K562 (cell line): Measurements from ENCODE around the gene RANBP6. TPM values are rescaled to one million over a fixed set of nuclear protein-coding genes. Genes with fewer than 3 reads are reported as not detected.

Source experiments
- ATAC-seq: fragments of 200-7000 bp; cut with Tn5 transposase; 3 replicates; pipeline ENCODE4 v1.9.1; 2020; ENCODE audit warnings: moderate library complexity
- BruUV-seq: library from RNA; stranded (reverse); fragments of 400-500 nt; replicated peaks from 2 replicates; lab custom pipeline; 2021; lab: Mats Ljungman, UMichigan
- CTCF ChIA-PET: fragments of 300-600 bp; formaldehyde crosslinking; extraction: SDS; loops from one replicate; lab custom pipeline; 2021; ENCODE audit warnings: low intra/inter-chr PET ratio; lab: Yijun Ruan, JAX
- POLR2A ChIA-PET: fragments of 300-600, 350-650 bp; sonication (Branson Sonifier 250); formaldehyde crosslinking; extraction: SDS; loops from one replicate; lab custom pipeline; 2021; ENCODE audit warnings: antibody characterized with exemption, inconsistent platforms; lab: Yijun Ruan, JAX
- DNase-seq, 4 experiments: peaks; one replicate each; pipeline versions ENCODE4 v3.0.0 to v3.0.0-alpha.2; 2011 to 2018; ENCODE audit warnings: low spot score in 3 of 4, mixed read lengths in 3 of 4; ENCODE audit errors: extremely low read depth in 1 of 4
- FAIRE-seq: peaks from 2 replicates; lab custom pipeline; 2011; peaks lifted over from hg19 to GRCh38; lab: Jason Lieb, UNC
- H2AFZ ChIP-seq: 2 replicates; pipeline ENCODE4 v1.6.0; 2011; ENCODE audit warnings: low read depth, low read length, control low read depth, inconsistent platforms
- H3K27ac ChIP-seq: fragments of 200-600 bp; 3 replicates; pipeline ENCODE4 v1.8.0; 2011; ENCODE audit warnings: low read depth, mild to moderate bottlenecking, control low read depth, inconsistent platforms, low read length, moderate library complexity, mixed read lengths; ENCODE audit errors: extremely low read depth
- H3K27me3 ChIP-seq, 2 experiments: fragments of 300-600 bp in 1 of 2; 2 replicates in 1 of 2; 3 replicates in 1 of 2; pipeline versions ENCODE4 v1.6.0 to v1.8.0; 2011; ENCODE audit warnings: inconsistent platforms in 2 of 2, low read length in 2 of 2, mild to moderate bottlenecking in 1 of 2, mixed read lengths in 1 of 2, moderate library complexity in 1 of 2; ENCODE audit not compliant: control insufficient read depth in 2 of 2, insufficient read depth in 2 of 2
- H3K36me3 ChIP-seq: fragments of 300-600 bp; 3 replicates; pipeline ENCODE4 v1.8.0; 2011; ENCODE audit warnings: mild to moderate bottlenecking, low read length, inconsistent platforms; ENCODE audit not compliant: control insufficient read depth, insufficient read depth
- H3K4me1 ChIP-seq, 2 experiments: fragments of 200-600 bp in 1 of 2; replicated peaks in 1 of 2; 2 replicates in 1 of 2; 3 replicates in 1 of 2; pipeline versions ENCODE4 v1.5.1 to v1.8.0; 2011; ENCODE audit warnings: inconsistent platforms in 2 of 2, low read length in 2 of 2, mild to moderate bottlenecking in 1 of 2, mixed read lengths in 1 of 2, moderate library complexity in 1 of 2; ENCODE audit not compliant: control insufficient read depth in 2 of 2, insufficient read depth in 2 of 2
- H3K4me2 ChIP-seq: 2 replicates; pipeline ENCODE4 v1.6.1; 2011; ENCODE audit warnings: low read length, control low read depth, inconsistent platforms, mixed read lengths; ENCODE audit not compliant: insufficient read depth
- H3K4me3 ChIP-seq: fragments of 200-600 bp; sonication (generic), shearing (Covaris generic); 2 replicates; pipeline ENCODE4 v1.5.1; 2016; ENCODE audit warnings: control low read depth, inconsistent platforms
- H3K79me2 ChIP-seq: fragments of 200-600 bp; 3 replicates; pipeline ENCODE4 v1.8.0; 2011; ENCODE audit warnings: low read length, inconsistent platforms; ENCODE audit not compliant: control insufficient read depth, insufficient read depth
- H3K9ac ChIP-seq, 2 experiments: 2 replicates each; pipeline versions ENCODE4 v1.6.0 to v1.6.1; 2011; ENCODE audit warnings: low read depth in 2 of 2, low read length in 2 of 2, control low read depth in 1 of 2, inconsistent platforms in 1 of 2, mild to moderate bottlenecking in 1 of 2, mixed read lengths in 1 of 2; ENCODE audit not compliant: insufficient read depth in 1 of 2
- H3K9me1 ChIP-seq: one replicate; pipeline ENCODE4 v1.6.0; 2011; ENCODE audit warnings: inconsistent platforms, mild to moderate bottlenecking, low read length, moderate library complexity; ENCODE audit not compliant: control insufficient read depth, insufficient read depth
- H3K9me3 ChIP-seq: replicated peaks from 2 replicates; pipeline ENCODE4 v1.5.1; 2011; ENCODE audit warnings: low read depth, low read length, inconsistent platforms; ENCODE audit not compliant: control insufficient read depth, insufficient read depth
- H4K20me1 ChIP-seq: replicated peaks from 2 replicates; pipeline ENCODE4 v1.6.1; 2011; ENCODE audit warnings: low read length, inconsistent platforms, mixed read lengths; ENCODE audit not compliant: control insufficient read depth, insufficient read depth
- ARID1B ChIP-seq: fragments of 450-650 bp; IDR thresholded peaks from 2 replicates; pipeline ENCODE4 v1.6.1; 2016; ENCODE audit warnings: antibody characterized with exemption, mild to moderate bottlenecking, inconsistent platforms
- CBFA2T3 ChIP-seq: fragments of 450-650 bp; IDR thresholded peaks from 2 replicates; pipeline ENCODE4 v1.6.1; 2017
- HMBOX1 ChIP-seq: sonication (generic); IDR thresholded peaks from 2 replicates; pipeline ENCODE4 v1.6.1; 2016
- ID3 ChIP-seq, 2 experiments: fragments of 250-450 bp in 1 of 2; fragments of 450-650 bp in 1 of 2; sonication (Bioruptor Pico) in 1 of 2; IDR thresholded peaks; 2 replicates each; pipeline versions ENCODE4 v1.6.1 to v1.8.0; 2016 to 2021; ENCODE audit warnings: mild to moderate bottlenecking in 2 of 2, moderate library complexity in 2 of 2, missing compliant biosample characterization in 1 of 2, missing genetic modification characterization in 1 of 2
- KDM1A ChIP-seq, 2 experiments: fragments of 450-650 bp; IDR thresholded peaks; 2 replicates each; pipeline ENCODE4 v1.6.1; 2016; ENCODE audit warnings: mild to moderate bottlenecking in 2 of 2
- PHF21A ChIP-seq: fragments of 450-650 bp; IDR thresholded peaks from 2 replicates; pipeline ENCODE4 v1.6.1; 2017; ENCODE audit warnings: low read depth, borderline replicate concordance
- RCOR1 ChIP-seq, 2 experiments: IDR thresholded peaks; 2 replicates each; pipeline ENCODE4 v1.6.1; 2012; ENCODE audit warnings: low read depth in 2 of 2, low read length in 2 of 2, borderline replicate concordance in 1 of 2, improper control_type of control experiment in 1 of 2
- RNF2 ChIP-seq: sonication (generic); IDR thresholded peaks from 2 replicates; pipeline ENCODE4 v1.6.1; 2016
- RUNX1 ChIP-seq: sonication (generic); IDR thresholded peaks from 2 replicates; pipeline ENCODE4 v1.6.1; 2016; ENCODE audit warnings: antibody characterized with exemption, low read depth
- TRIM24 ChIP-seq, 2 experiments: fragments of 450-650 bp; IDR thresholded peaks; 2 replicates each; pipeline ENCODE4 v1.6.1; 2016
- ZFP30 ChIP-seq: fragments of 250-450 bp; sonication (Bioruptor Pico); IDR thresholded peaks from 2 replicates; pipeline ENCODE4 v1.8.0; 2022; ENCODE audit warnings: moderate library complexity, mild to moderate bottlenecking, inconsistent platforms, borderline replicate concordance
- ZNF311 ChIP-seq: fragments of 250-450 bp; sonication (Bioruptor Pico); IDR thresholded peaks from 2 replicates; pipeline ENCODE4 v1.4.0; 2020; ENCODE audit warnings: mild to moderate bottlenecking, moderate library complexity
- ZNF79 ChIP-seq: fragments of 250-450 bp; sonication (Bioruptor Pico); IDR thresholded peaks from 2 replicates; pipeline ENCODE4 v1.4.0; 2020; ENCODE audit warnings: low read depth, mild to moderate bottlenecking, moderate library complexity
- WGBS: fragments of 100-300 bp; shearing (Covaris generic); methylation state at CpG from one replicate; pipeline ENCODE4 v1.1.6; 2016; ENCODE audit warnings: low coverage, mixed read lengths; ENCODE audit not compliant: insufficient coverage; ENCODE audit errors: missing lambda C conversion rate; 5-methylcytosine and 5-hydroxymethylcytosine counted together
- in situ Hi-C: fragments of 300-500 bp; cut with MboI; formaldehyde crosslinking; loops from 4 replicates; pipeline ENCODE4 v1.15.0; 2018; ENCODE audit warnings: inconsistent platforms, mixed read lengths
- intact Hi-C: fragments of 100-400 bp; cut with micrococcal nuclease; formaldehyde crosslinking; loops from 2 replicates; pipeline ENCODE4 v1.14.2; 2022
- polyA plus RNA-seq, 8 experiments: library from polyadenylated mRNA; depleted of rRNA in 4 of 8; stranded (reverse) in 5 of 8; unstranded in 3 of 8; fragments of >200 nt; fragmentation: Nextera tagmentation in 2 of 8; fragmentation: Illumina TruSeq in 1 of 8; extraction: Ambion mirVana in 2 of 8; extraction: Trizol in 1 of 8; gene quantifications; 2 replicates each; pipeline versions ENCODE4 v1.2.1 to v1.2.3, GENCODE V29; 2011 to 2014; ENCODE audit warnings: inconsistent platforms in 1 of 8, missing spikeins in 1 of 8
- total RNA-seq, 7 experiments: library from RNA; depleted of rRNA in 6 of 7; stranded (reverse); fragments of >200 nt in 6 of 7; fragmentation: Illumina TruSeq in 2 of 7; extraction: Trizol in 2 of 7; gene quantifications; 2 replicates each; pipeline versions ENCODE4 v1.2.1 to v1.2.3, GENCODE V29; 2011 to 2021; ENCODE audit warnings: low replicate concordance in 1 of 7
- TF ChIP-seq, protein P1 (sequence below), 2 experiments: IDR thresholded peaks in 1 of 2; conservative IDR thresholded peaks in 1 of 2; 2 replicates each; pipeline ENCODE4 v1.6.1; 2016; ENCODE audit warnings: low read depth in 2 of 2, mild to moderate bottlenecking in 1 of 2, missing compliant biosample characterization in 1 of 2, missing genetic modification characterization in 1 of 2, moderate library complexity in 1 of 2
- TF ChIP-seq, protein P2 (sequence below): sonication (generic); formaldehyde crosslinking; IDR thresholded peaks from 2 replicates; pipeline ENCODE4 v1.8.1; 2023; ENCODE audit warnings: mild to moderate bottlenecking, missing genetic modification reagents
- TF ChIP-seq, protein P3 (sequence below): sonication (generic); formaldehyde crosslinking; IDR thresholded peaks from 2 replicates; pipeline ENCODE4 v1.8.1; 2023; ENCODE audit warnings: mild to moderate bottlenecking, missing genetic modification reagents

Gene RANBP6
- total and polyA plus RNA-seq, 9 of the 15 experiments (the other 6 are each of a cell fraction or from before 2014, with no cell fraction given) = 10.4 to 19.9 (median 11.5) TPM

DNA sequence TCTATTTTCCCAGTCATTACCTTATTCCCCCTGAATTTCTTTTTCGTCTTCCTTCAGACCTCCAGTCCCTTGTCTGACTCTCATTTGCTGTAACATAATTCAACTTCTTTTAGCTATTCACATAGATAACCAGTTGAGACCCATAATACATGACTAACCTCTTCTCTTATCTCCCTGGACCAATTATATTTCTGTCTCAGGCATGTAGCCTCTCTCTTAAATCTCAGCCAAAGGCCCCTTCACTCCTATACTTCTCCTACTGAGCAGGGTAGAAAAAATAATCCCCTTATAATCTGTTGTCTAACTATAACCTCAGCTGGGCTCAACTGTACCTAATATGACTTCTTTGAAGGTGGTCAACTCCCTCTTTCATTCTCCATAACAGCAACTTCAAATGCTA lies 20.9 kb downstream of the RANBP6 start:
- H3K9ac ChIP-seq = no peak overlapping the region
- POLR2A ChIA-PET = no interaction called here
- TF ChIP-seq, protein P1, sequence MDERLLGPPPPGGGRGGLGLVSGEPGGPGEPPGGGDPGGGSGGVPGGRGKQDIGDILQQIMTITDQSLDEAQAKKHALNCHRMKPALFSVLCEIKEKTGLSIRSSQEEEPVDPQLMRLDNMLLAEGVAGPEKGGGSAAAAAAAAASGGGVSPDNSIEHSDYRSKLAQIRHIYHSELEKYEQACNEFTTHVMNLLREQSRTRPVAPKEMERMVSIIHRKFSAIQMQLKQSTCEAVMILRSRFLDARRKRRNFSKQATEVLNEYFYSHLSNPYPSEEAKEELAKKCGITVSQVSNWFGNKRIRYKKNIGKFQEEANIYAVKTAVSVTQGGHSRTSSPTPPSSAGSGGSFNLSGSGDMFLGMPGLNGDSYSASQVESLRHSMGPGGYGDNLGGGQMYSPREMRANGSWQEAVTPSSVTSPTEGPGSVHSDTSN (CRISPR knock-in tag; IDR thresholded peaks at IDR 0.05; ENCODE audit: low read depth) = no peak
- TF ChIP-seq, protein P1 (tag; conservative IDR thresholded peaks at IDR 0.05; ENCODE audit: low read depth) = no peak
- peak; percentile 53 for TF ChIP-seq CBFA2T3
- TF ChIP-seq ID3 (CRISPR knock-in tag; IDR thresholded peaks at IDR 0.05) = no peak
- no peak for TF ChIP-seq ID3 (tag; IDR thresholded peaks at IDR 0.05)
- TF ChIP-seq RCOR1 (IDR thresholded peaks at IDR 0.05; ENCODE audit: borderline replicate concordance in 1 of 2, low read depth in 2 of 2, low read length in 2 of 2) = 0 out of 4 replicates have a peak, but pooled peaks of 1 of the 2 experiments have one; percentile 31
- no peak for TF ChIP-seq ZNF79
- TF ChIP-seq, protein P2, sequence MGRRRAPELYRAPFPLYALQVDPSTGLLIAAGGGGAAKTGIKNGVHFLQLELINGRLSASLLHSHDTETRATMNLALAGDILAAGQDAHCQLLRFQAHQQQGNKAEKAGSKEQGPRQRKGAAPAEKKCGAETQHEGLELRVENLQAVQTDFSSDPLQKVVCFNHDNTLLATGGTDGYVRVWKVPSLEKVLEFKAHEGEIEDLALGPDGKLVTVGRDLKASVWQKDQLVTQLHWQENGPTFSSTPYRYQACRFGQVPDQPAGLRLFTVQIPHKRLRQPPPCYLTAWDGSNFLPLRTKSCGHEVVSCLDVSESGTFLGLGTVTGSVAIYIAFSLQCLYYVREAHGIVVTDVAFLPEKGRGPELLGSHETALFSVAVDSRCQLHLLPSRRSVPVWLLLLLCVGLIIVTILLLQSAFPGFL (CRISPR knock-in tag) = no peak
- no peak for TF ChIP-seq TRIM24 (IDR thresholded peaks at IDR 0.05)
- no peak for TF ChIP-seq RUNX1
- no peak for TF ChIP-seq RNF2
- 0 out of 2 replicates have a peak, but pooled peaks have one; percentile 11 for TF ChIP-seq ARID1B
- TF ChIP-seq ZFP30 (CRISPR knock-in tag) = no peak
- peak; percentile 56 for TF ChIP-seq HMBOX1
- TF ChIP-seq ZNF311 = no peak
- TF ChIP-seq, protein P3, sequence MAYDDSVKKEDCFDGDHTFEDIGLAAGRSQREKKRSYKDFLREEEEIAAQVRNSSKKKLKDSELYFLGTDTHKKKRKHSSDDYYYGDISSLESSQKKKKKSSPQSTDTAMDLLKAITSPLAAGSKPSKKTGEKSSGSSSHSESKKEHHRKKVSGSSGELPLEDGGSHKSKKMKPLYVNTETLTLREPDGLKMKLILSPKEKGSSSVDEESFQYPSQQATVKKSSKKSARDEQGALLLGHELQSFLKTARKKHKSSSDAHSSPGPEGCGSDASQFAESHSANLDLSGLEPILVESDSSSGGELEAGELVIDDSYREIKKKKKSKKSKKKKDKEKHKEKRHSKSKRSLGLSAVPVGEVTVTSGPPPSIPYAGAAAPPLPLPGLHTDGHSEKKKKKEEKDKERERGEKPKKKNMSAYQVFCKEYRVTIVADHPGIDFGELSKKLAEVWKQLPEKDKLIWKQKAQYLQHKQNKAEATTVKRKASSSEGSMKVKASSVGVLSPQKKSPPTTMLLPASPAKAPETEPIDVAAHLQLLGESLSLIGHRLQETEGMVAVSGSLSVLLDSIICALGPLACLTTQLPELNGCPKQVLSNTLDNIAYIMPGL = no peak
- TF ChIP-seq PHF21A = 0 out of 2 replicates have a peak, but pooled peaks have one; percentile 46
- TF ChIP-seq KDM1A (IDR thresholded peaks at IDR 0.05) = peak; percentile 44 to 63
- 7% methylated on average over 1 of the region's 1 CpG for WGBS
- in situ Hi-C loops = no loop called here
- no peak overlapping the region for H3K4me3 ChIP-seq
- ATAC-seq = peak; percentile 44
- BruUV-seq = no TSS peak
- no peak for FAIRE-seq
- no peak overlapping the region for H2AFZ ChIP-seq
- no peaks in the 10 kb centered on the region for H3K36me3 ChIP-seq
- peaks cover 0 to 2% of the 10 kb centered on the region in 2 experiments; a peak in 1 of 5 replicates for H3K4me1 ChIP-seq
- H3K9me1 ChIP-seq = no peaks in the 10 kb centered on the region
- no peaks in the 10 kb centered on the region for H3K9me3 ChIP-seq
- H3K27ac ChIP-seq = no peak overlapping the region
- DNase-seq = no peak
- no peak overlapping the region for H3K4me2 ChIP-seq
- H3K27me3 ChIP-seq = no peaks in the 10 kb centered on the region
- H4K20me1 ChIP-seq = no peaks in the 10 kb centered on the region; the same call in 1 of the 2 replicates
- CTCF ChIA-PET = no interaction called here
- H3K79me2 ChIP-seq = peaks cover 49% of the 10 kb centered on the region
- intact Hi-C loops = no loop called here
